HG02642 (cell line): Measurements from ENCODE around the gene POU4F2.
A peak's percentile ranks its signal among the peaks of the same experiment; 100 is the strongest.

Experiments
- ATAC-seq: cut with Tn5 transposase; IDR thresholded peaks from one replicate; pipeline ENCODE4 v1.9.1; 2021; ENCODE audit warnings: mild to moderate bottlenecking; ENCODE audit not compliant: unreplicated experiment, poor library complexity

POU4F2 gene, protein sequence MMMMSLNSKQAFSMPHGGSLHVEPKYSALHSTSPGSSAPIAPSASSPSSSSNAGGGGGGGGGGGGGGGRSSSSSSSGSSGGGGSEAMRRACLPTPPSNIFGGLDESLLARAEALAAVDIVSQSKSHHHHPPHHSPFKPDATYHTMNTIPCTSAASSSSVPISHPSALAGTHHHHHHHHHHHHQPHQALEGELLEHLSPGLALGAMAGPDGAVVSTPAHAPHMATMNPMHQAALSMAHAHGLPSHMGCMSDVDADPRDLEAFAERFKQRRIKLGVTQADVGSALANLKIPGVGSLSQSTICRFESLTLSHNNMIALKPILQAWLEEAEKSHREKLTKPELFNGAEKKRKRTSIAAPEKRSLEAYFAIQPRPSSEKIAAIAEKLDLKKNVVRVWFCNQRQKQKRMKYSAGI

DNA sequence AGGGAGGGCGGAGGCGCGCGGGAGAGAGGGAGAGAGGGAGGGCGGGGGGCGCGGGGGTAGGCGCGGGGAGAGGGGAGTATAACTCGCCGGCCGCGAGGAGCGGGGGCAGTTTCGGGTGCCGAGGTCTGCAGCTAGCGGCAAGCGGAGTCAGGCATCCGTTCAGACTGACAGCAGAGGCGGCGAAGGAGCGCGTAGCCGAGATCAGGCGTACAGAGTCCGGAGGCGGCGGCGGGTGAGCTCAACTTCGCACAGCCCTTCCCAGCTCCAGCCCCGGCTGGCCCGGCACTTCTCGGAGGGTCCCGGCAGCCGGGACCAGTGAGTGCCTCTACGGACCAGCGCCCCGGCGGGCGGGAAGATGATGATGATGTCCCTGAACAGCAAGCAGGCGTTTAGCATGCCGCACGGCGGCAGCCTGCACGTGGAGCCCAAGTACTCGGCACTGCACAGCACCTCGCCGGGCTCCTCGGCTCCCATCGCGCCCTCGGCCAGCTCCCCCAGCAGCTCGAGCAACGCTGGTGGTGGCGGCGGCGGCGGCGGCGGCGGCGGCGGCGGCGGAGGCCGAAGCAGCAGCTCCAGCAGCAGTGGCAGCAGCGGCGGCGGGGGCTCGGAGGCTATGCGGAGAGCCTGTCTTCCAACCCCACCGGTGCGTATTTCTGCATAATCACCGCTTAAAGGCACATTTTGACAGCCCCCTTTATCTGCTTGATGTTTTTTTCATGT lies at the start of gene POU4F2:
Gene POU4F2, plus strand, starts transcription at position 108 of the 720 bp plus-strand sequence. Its CDS starts 248 bp downstream, at position 356.
- peak; percentile 50 for ATAC-seq

- ATAC-seq = no peak
Observed at GRCh38 chr4:146590801-146591200, 47.9 kb upstream of the POU4F2 start.

GRCh38 chr4:146592019-146592418 lies 46.7 kb upstream of the POU4F2 start:
- ATAC-seq = no peak

GRCh38 chr4:146632770-146633470 lies 5.8 kb upstream of the POU4F2 start:
- ATAC-seq = no peak

DNA sequence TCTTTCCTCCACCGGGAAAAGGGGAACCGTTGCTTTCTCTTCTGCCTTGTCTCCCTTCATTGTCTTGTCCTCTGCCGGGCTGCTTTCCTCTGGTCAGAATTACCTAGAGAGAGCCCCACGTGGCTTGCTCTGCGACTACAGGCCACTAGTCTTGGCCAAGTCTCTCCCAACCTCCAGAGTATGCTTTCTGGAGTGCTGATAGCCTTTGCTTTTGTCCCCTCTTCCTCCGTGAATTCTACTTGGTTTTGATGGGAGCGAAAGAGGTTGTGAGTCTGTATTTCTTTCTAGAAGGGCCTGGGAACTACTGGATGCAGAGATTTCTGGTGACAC lies 5.3 kb upstream of the POU4F2 start:
- no peak for ATAC-seq

GRCh38 chr4:146634825-146635224 lies 3.9 kb upstream of the POU4F2 start:
- no peak for ATAC-seq

- no peak for ATAC-seq
Observed at GRCh38 chr4:146637621-146638332, 916 bp upstream of the POU4F2 start.

- ATAC-seq = no peak
Observed at GRCh38 chr4:146638333-146638785, 334 bp upstream of the POU4F2 start.

DNA sequence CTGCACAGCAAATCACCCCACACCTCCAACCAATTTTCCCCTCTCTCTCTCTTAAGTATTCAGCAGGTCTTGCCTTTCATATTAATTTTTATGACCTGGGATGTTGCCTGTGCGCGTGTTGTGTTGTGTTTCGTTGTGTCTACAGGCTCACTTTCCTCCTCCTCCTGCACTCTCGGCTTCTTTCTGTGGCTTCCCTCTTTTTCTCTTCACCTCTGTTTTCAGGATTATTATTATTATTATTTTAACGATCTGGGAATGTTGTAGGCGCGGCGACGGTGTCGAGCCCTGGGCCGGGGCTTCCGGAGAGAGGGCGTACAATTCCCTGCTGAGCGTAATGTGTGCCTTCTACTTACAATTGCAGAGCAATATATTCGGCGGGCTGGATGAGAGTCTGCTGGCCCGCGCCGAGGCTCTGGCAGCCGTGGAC lies 826 bp downstream of the POU4F2 start:
- no peak for ATAC-seq

DNA sequence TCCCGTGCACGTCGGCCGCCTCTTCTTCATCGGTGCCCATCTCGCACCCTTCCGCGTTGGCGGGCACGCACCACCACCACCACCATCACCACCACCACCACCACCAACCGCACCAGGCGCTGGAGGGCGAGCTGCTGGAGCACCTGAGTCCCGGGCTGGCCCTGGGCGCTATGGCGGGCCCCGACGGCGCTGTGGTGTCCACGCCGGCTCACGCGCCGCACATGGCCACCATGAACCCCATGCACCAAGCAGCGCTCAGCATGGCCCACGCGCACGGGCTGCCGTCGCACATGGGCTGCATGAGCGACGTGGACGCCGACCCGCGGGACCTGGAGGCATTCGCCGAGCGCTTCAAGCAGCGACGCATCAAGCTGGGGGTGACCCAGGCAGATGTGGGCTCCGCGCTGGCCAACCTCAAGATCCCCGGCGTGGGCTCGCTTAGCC lies 1.4 kb downstream of the POU4F2 start:
- no peak for ATAC-seq

- ATAC-seq = no peak
Observed at GRCh38 chr4:146640465-146641061, 1.9 kb downstream of the POU4F2 start.

- ATAC-seq = no peak
Observed at GRCh38 chr4:146641762-146642161, 3.1 kb downstream of the POU4F2 start.

DNA sequence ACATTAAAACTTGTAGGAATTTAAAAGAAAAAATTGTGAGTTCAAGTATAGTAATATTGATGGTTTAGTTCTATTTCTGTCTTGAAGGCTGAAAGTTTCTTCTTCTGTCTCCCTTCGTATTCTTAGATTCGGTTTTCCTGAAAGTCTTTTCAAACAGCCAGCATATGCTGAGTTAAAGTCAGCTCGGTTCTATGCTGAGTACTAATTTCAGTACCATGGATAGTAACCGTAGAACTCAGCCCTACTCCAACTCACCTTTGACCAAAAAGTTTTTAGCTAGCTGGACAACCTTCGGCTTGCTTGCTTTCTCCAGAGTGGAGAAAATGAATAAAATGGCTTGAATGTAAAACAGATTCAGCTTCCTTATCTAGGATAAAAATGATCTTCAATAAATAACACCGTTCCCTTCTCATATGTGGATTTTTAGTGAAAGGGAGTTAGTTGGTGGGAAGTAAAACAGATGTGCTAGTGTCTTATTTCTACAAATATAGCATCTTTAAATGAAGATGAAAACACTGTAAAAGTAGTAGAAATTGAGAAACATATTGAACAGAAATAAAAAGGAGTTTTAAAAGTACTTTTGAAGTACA lies 5.2 kb downstream of the POU4F2 start:
- no peak for ATAC-seq

GRCh38 chr4:146645921-146646320 lies 7.2 kb downstream of the POU4F2 start:
- no peak for ATAC-seq

DNA sequence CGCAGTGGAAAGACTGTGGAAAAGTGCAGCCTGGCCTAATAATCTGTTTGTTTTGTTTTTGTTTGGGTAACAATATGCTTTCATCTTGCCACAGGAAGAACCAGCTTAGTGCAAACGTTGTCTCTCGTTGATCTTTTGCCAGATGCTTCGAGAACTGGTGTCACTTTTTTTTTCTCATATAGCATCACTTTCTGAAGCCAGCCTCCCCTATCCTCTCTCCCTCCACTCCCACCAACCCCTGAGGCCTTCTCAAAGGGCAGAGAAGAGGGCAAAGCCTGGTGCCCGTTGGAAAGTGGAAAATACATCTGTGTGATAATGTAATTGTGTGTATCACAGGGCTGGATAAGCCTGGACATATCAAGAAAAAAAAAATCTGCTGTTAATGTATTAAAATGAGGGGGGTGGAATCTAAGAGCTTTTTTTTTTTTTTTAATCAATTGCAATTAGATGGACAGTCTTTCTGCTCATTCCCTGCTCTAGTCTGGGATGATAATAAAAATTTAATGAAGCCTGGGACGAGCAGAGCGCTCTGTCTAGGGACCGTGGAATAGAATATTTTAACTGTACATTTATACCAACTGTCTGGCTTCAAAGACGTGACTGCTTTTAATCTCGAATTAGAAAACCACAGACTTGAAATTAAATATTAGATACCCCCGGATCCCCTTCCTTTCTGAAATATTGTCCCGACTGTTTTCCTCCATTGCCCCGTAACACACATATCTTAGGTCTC lies 8.1 kb downstream of the POU4F2 start:
- ATAC-seq = no peak

- ATAC-seq = no peak
Observed at GRCh38 chr4:146647615-146648460, 9.1 kb downstream of the POU4F2 start.

DNA sequence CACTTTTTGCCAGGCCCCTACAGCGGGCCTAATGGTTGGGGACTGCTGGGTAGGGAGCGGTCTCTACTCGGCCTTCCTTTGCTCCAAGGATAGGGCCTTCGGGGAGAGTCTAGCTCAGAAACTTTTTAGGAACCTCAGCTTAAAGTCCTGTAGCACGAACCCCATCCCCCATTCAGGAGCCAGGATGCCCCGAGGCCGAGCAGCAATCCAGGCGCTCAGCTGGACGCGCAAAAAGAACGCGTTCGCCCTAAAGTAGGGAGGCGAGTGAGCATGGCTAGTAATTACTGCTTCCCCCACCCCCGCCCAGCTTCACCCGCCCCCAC lies 9.7 kb downstream of the POU4F2 start:
- ATAC-seq = no peak

DNA sequence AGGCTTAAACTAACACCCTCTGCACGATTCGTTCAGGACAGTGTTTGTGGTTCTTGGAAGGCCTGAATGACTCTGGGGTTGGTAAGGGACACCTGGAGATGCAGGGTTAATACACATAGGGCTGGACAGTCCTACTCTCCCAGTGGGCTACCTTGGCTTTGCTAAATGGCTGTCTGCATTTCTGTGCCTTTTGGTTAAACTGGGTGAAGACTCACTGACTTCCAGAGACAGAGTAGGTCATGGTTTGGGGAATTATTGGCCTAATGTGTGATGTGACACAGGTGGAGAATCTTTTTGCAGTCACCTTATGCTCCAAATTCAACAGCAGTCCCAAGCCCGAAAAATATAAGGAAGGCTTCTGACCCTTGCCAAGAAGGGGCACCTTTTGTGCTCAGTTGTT lies 10.5 kb downstream of the POU4F2 start:
- ATAC-seq = no peak
